Left lung (tissue), 10 donors: ENCODE data around the gene TCHH. TPM values are rescaled to one million over a fixed set of nuclear protein-coding genes. Genes with fewer than 3 reads are reported as not detected.

Experiments used
- ATAC-seq: fragments of 200-7000 bp; cut with Tn5 transposase; one replicate; pipeline ENCODE4 v1.9.1; 2020; ENCODE audit warnings: moderate library complexity
- DNase-seq, 4 donors: peaks; one replicate each; pipeline ENCODE4 v3.0.0-alpha.2; 2013 to 2020
- H3K27ac ChIP-seq, 2 donors: fragments of 200-600 bp; sonication (generic) in 1 of 2; one replicate each; pipeline versions ENCODE4 v1.5.0 to v1.8.0; 2020 to 2021
- H3K27me3 ChIP-seq, 2 donors: fragments of 200-600 bp; sonication (generic) in 1 of 2; one replicate each; pipeline versions ENCODE4 v1.5.0 to v1.8.0; 2020 to 2021
- H3K36me3 ChIP-seq, 2 donors: fragments of 200-600 bp; sonication (generic) in 1 of 2; one replicate each; pipeline versions ENCODE4 v1.5.0 to v1.8.0; 2020 to 2021
- H3K4me1 ChIP-seq, 2 donors: fragments of 200-600 bp; one replicate each; pipeline ENCODE4 v1.8.0; 2021
- H3K4me3 ChIP-seq, 2 donors: fragments of 200-600 bp; sonication (generic) in 1 of 2; one replicate each; pipeline versions ENCODE4 v1.5.0 to v1.8.0; 2020 to 2021; ENCODE audit warnings: mild to moderate bottlenecking in 1 of 2
- H3K9me3 ChIP-seq, 2 donors: fragments of 200-600 bp; sonication (generic) in 1 of 2; one replicate each; pipeline versions ENCODE4 v1.5.0 to v1.8.0; 2020 to 2021
- CTCF ChIP-seq, 2 donors: fragments of 200-600 bp; sonication (generic) in 1 of 2; IDR thresholded peaks; one replicate each; pipeline versions ENCODE4 v1.5.0 to v1.8.0; 2021; ENCODE audit warnings: antibody characterized with exemption in 2 of 2
- intact Hi-C, 2 donors: fragments of 100-400 bp; cut with DNase I; formaldehyde crosslinking; loops; one replicate each; pipeline versions ENCODE4 v1.11.2 to v1.14.2; 2022
- polyA plus RNA-seq, 6 donors: library from polyadenylated mRNA; unstranded; fragments of 120-200 nt; gene quantifications; one replicate each; pipeline ENCODE4 v1.2.1, GENCODE V29; 2013; ENCODE audit not compliant: insufficient read length in 6 of 6
- total RNA-seq, 2 donors: library from RNA; stranded (reverse); fragmentation: NEBNext Ultra II Directional; extraction: Animal tissue kit (Norgen Biotek cat#: 25700); gene quantifications; one replicate each; pipeline ENCODE4 v1.2.1, GENCODE V29; 2021
- donor health status: DM: no; HTN: yes; CAD: no.
- donor health status: DM: no; HTN: no; CAD: no.

TCHH gene
- total and polyA plus RNA-seq, 8 donors = 0.03 to 0.16 (median 0.08) TPM

GRCh38 chr1:152110860-152111514, 4.3 kb downstream of the TCHH start:
- peaks cover 0 to 4% of the 10 kb centered on the region in 2 donors for H3K9me3 ChIP-seq
- H3K4me3 ChIP-seq = peak overlapping the region; percentile 31 to 45
- DNase-seq = peak in 3 of 4 donors; percentile 21 to 84 (median 42)
- H3K27ac ChIP-seq = no peak overlapping the region
- intact Hi-C loops = no loop called here
- peak; percentile 71 for ATAC-seq
- H3K36me3 ChIP-seq = no peaks in the 10 kb centered on the region
- H3K4me1 ChIP-seq = peaks cover 28 to 54% of the 10 kb centered on the region in 2 donors
- no peak for TF ChIP-seq CTCF (IDR thresholded peaks at IDR 0.05)
- peaks cover 89 to 100% of the 10 kb centered on the region in 2 donors for H3K27me3 ChIP-seq

GRCh38 chr1:152110365-152110859, 4.8 kb downstream of the TCHH start:
- Histone ChIP-seq H3K4me1 (peaks cover 28 to 54% of the 10 kb centered on the region in 2 donors), H3K4me3 (peak overlapping the region; percentile 31 to 45), H3K9me3 (peaks cover 0 to 4% of the 10 kb centered on the region in 2 donors), H3K27ac (no peak overlapping the region), H3K36me3 (no peaks in the 10 kb centered on the region), H3K27me3 (peaks cover 87 to 100% of the 10 kb centered on the region in 2 donors)
- TF ChIP-seq CTCF (IDR thresholded peaks at IDR 0.05) = no peak
- intact Hi-C loops = no loop called here
- DNase-seq (peak in 2 of 4 donors; percentile 37 to 87), ATAC-seq (peak; percentile 67)

- Histone ChIP-seq H3K4me3 (peak overlapping the region in 1 of 2 donors; percentile 45), H3K9me3 (peaks cover 0 to 4% of the 10 kb centered on the region in 2 donors), H3K27me3 (peaks cover 82 to 100% of the 10 kb centered on the region in 2 donors), H3K36me3 (no peaks in the 10 kb centered on the region), H3K4me1 (peaks cover 28 to 54% of the 10 kb centered on the region in 2 donors), H3K27ac (no peak overlapping the region)
- ATAC-seq (no peak), DNase-seq (no peak)
- intact Hi-C loops = no loop called here
- TF ChIP-seq CTCF (IDR thresholded peaks at IDR 0.05) = no peak
These were observed 5.3 kb downstream of the TCHH start for GRCh38 chr1:152109998-152110294.

GRCh38 chr1:152109231-152109997, 5.8 kb downstream of the TCHH start:
- TF ChIP-seq CTCF (IDR thresholded peaks at IDR 0.05) = no peak
- Histone ChIP-seq H3K4me1 (peaks cover 28 to 54% of the 10 kb centered on the region in 2 donors), H3K9me3 (peaks cover 0 to 4% of the 10 kb centered on the region in 2 donors), H3K27ac (no peak overlapping the region), H3K36me3 (no peaks in the 10 kb centered on the region), H3K27me3 (peaks cover 77 to 100% of the 10 kb centered on the region in 2 donors), H3K4me3 (no peak overlapping the region)
- DNase-seq (no peak), ATAC-seq (no peak)
- intact Hi-C loops = no loop called here

GRCh38 chr1:152108882-152109222, 6.4 kb downstream of the TCHH start:
- no peak for ATAC-seq
- no peak overlapping the region for H3K4me3 ChIP-seq
- intact Hi-C loops = no loop called here
- DNase-seq = peak in 1 of 4 donors; percentile 56
- no peaks in the 10 kb centered on the region for H3K36me3 ChIP-seq
- TF ChIP-seq CTCF (IDR thresholded peaks at IDR 0.05) = no peak
- peaks cover 71 to 100% of the 10 kb centered on the region in 2 donors for H3K27me3 ChIP-seq
- peaks cover 28 to 54% of the 10 kb centered on the region in 2 donors for H3K4me1 ChIP-seq
- peaks cover 0 to 4% of the 10 kb centered on the region in 2 donors for H3K9me3 ChIP-seq
- no peak overlapping the region for H3K27ac ChIP-seq
